Stimulated activated naive CD8-positive, alpha-beta T cell treated with anti-CD3 and anti-CD28 coated beads, Interleukin-15, amount 100 ng/mL, for 72 hours (primary cell): ENCODE measurements around the gene ZCCHC14.
"Not testable (repeated sequence)": the region's sequence is repeated elsewhere in the genome, so short reads cannot be mapped to it uniquely, and the experiment has no call there.

Experiments used
- ATAC-seq: fragments of 150-1000 bp; cut with Tn5 transposase; 2 replicates; pipeline ENCODE4 v1.10.0; 2021; ENCODE audit warnings: mild to moderate bottlenecking, moderate library complexity
- DNase-seq, 2 donors: peaks; one replicate each; pipeline ENCODE4 v3.0.0; 2021 to 2022
- H3K27ac Mint-ChIP-seq, 2 donors: one replicate each; pipeline ENCODE4 v1.8.0; 2022; ENCODE audit warnings: mild to moderate bottlenecking in 2 of 2, mixed read lengths in 2 of 2, moderate library complexity in 2 of 2
- H3K27me3 Mint-ChIP-seq: one replicate; pipeline ENCODE4 v1.8.0; 2022; ENCODE audit warnings: mixed read lengths
- H3K4me1 Mint-ChIP-seq: one replicate; pipeline ENCODE4 v1.8.0; 2022; ENCODE audit warnings: mild to moderate bottlenecking, mixed read lengths
- H3K4me3 Mint-ChIP-seq, 2 donors: one replicate each; pipeline ENCODE4 v1.8.0; 2022; ENCODE audit warnings: mild to moderate bottlenecking in 2 of 2, mixed read lengths in 2 of 2, moderate library complexity in 1 of 2
- H3K9me3 Mint-ChIP-seq, 2 donors: one replicate each; pipeline ENCODE4 v1.8.0; 2022; ENCODE audit warnings: mixed read lengths in 2 of 2

The ZCCHC14 gene

DNA sequence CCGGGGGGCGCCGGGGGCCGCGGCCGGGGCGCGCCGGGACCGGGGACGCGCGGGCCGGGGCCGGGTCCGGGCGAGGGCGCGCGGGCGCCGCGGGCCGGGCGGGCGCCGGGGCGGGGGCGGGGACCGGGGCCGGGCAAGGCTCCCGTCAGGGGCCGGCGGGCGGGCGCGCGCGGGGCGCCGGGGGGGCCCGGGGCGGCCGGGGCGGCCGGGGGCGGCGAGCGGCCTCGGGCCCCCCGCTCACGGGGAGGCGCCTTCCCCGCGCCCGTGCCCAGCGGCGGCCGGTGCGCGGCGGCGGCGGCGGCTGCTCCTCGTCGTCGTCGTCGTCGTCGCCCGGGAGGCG, 563 bp downstream of the ZCCHC14 start:
- Mint-ChIP-seq H3K9me3 (no peaks in the 10 kb centered on the region), H3K27me3 (peaks cover 40% of the 10 kb centered on the region), H3K4me1 (peaks cover 85% of the 10 kb centered on the region), H3K27ac (no peak overlapping the region), H3K4me3 (no peak overlapping the region)
- DNase-seq: no peak
- no peak for ATAC-seq

- DNase-seq (peak; percentile 44 to 46), ATAC-seq (no peak)
- Mint-ChIP-seq H3K27ac (peak overlapping the region; percentile 93 to 94), H3K27me3 (peaks cover 34% of the 10 kb centered on the region), H3K9me3 (no peaks in the 10 kb centered on the region), H3K4me3 (peak overlapping the region; percentile 87 to 97), H3K4me1 (peaks cover 85% of the 10 kb centered on the region)
These were observed 1.1 kb downstream of the ZCCHC14 start for GRCh38 chr16:87491522-87492290.

GRCh38 chr16:87490799-87491521, 1.9 kb downstream of the ZCCHC14 start:
- DNase-seq: peak; percentile 72 to 95
- peak; percentile 81 for ATAC-seq
- H3K9me3 Mint-ChIP-seq: not testable (repeated sequence)
- Mint-ChIP-seq H3K4me1 (peaks cover 85% of the 10 kb centered on the region), H3K27ac (peak overlapping the region; percentile 93 to 94), H3K27me3 (peaks cover 29% of the 10 kb centered on the region), H3K4me3 (peak overlapping the region; percentile 87 to 97)

GRCh38 chr16:87490096-87490798, 2.6 kb downstream of the ZCCHC14 start:
- ATAC-seq (no peak), DNase-seq (peak; percentile 20 to 29)
- Mint-ChIP-seq H3K9me3 (no peaks in the 10 kb centered on the region), H3K27ac (peak overlapping the region; percentile 93 to 94), H3K27me3 (peaks cover 22% of the 10 kb centered on the region), H3K4me1 (peaks cover 85% of the 10 kb centered on the region), H3K4me3 (peak overlapping the region; percentile 87 to 97)

DNA sequence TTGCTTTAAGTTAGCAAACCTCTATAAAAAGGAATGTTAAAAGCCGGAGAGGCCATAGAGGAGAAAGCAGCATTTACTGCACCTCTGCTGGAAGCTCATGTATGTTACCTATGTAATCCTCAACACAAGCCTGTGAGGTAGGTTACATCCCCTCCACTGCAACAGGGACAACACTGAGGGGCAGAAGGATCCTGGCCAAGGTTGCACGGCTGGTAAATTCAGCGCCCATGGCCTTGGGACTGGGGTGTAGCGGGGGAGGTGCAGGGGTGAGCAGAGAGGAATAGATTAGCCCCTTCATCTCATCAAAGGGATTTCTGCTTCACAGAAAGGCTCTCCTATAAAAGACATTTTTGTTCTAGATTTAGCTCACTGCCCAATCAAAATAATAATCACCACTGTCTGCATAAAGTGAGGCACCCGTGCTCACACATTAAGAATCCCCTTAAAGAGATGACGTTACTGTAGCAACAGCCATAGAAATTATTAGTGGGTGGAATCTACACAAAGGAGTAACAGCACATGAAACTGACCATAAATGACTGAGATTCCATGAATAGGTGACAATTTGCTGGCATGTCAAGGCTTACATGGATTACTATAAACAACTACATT, 3.3 kb downstream of the ZCCHC14 start:
- H3K4me1 Mint-ChIP-seq: peaks cover 85% of the 10 kb centered on the region
- no peaks in the 10 kb centered on the region for H3K9me3 Mint-ChIP-seq
- H3K27me3 Mint-ChIP-seq: peaks cover 15% of the 10 kb centered on the region
- ATAC-seq: no peak
- DNase-seq: no peak
- H3K4me3 Mint-ChIP-seq: peak overlapping the region; percentile 87 to 97
- peak overlapping the region; percentile 38 to 94 for H3K27ac Mint-ChIP-seq

DNA sequence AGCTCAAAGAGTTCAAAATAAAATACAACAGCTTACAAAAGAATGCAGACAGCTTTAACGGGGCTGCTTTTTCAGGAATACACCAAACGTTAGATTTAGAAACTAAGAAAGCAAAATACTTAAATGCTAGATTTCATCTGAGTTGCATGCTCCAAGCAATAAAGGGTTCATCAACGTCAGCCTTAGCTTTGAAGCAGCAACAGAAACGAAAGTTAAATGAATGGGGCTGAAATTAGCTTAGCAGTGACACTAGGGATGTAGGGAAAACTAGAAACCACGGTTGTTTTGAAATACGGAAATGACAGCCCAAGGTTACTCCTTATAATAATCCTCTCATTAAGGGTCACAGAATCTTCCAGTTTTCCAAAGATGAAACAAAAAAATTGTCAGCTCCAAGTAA, 3.9 kb downstream of the ZCCHC14 start:
- ATAC-seq, DNase-seq, H3K9me3 Mint-ChIP-seq, H3K27me3 Mint-ChIP-seq: not testable (repeated sequence)
- H3K4me3 Mint-ChIP-seq: peak overlapping the region; percentile 87 to 97
- H3K4me1 Mint-ChIP-seq: peaks cover 85% of the 10 kb centered on the region
- peak overlapping the region in 1 of 2 donors; percentile 81 for H3K27ac Mint-ChIP-seq

DNA sequence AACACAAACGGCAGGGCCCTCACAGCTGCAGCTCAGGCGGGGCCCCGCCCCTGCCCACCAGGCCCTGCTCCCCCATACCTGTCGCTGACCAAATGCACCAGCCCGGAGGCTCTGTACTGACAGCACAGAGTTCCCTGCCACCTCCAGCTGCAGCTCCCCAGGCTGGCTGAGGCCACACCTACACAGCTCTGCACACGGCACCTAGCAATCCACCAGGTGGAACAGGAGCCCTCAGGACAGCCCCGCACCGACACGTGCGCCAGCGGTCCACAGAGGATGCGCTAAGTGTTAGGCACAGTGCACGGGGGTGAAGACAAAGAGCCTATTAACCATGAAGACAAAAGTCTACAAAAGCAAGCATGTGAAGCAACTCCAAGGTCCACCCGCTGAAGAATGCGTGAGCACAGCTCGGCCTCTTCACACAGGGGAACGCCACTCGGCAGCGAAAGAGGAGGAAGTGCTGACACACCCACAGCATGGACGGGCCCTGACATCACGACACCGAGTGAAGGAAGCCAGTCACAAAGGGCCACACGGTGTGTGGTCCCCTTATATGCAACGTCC, 5.4 kb downstream of the ZCCHC14 start:
- H3K4me3 Mint-ChIP-seq: peak overlapping the region; percentile 66 to 68
- peaks cover 86% of the 10 kb centered on the region for H3K4me1 Mint-ChIP-seq
- no peaks in the 10 kb centered on the region for H3K27me3 Mint-ChIP-seq
- H3K27ac Mint-ChIP-seq: no peak overlapping the region
- peak in 1 of 2 donors; percentile 30 for DNase-seq
- ATAC-seq: no peak
- H3K9me3 Mint-ChIP-seq: no peaks in the 10 kb centered on the region

GRCh38 chr16:87486713-87487247, 6.0 kb downstream of the ZCCHC14 start:
- ATAC-seq (no peak), DNase-seq (no peak)
- H3K27me3 Mint-ChIP-seq: no peaks in the 10 kb centered on the region
- peak overlapping the region; percentile 66 to 68 for H3K4me3 Mint-ChIP-seq
- H3K9me3 Mint-ChIP-seq: no peaks in the 10 kb centered on the region
- H3K27ac Mint-ChIP-seq: peak overlapping the region in 1 of 2 donors; percentile 77
- H3K4me1 Mint-ChIP-seq: peaks cover 92% of the 10 kb centered on the region

DNA sequence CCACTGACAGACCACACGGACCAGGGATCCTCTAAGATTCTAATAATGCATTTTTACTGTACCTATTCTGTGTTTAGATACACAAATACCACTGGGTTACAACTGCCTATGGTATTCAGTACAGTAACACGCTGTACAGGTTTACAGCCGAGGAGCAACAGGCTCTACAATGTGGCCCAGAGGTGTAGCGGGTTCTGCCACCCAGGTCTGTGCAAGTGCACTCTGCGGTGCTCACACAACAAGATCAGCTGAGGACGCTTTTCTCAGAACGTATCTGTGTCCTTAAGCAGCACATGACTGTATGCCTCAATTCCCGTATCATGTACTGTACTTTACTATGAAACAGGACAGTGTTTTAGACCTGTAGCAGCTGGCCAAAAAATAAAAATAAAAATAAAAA, 6.5 kb downstream of the ZCCHC14 start:
- peak overlapping the region; percentile 8 to 66 for H3K4me3 Mint-ChIP-seq
- H3K9me3 Mint-ChIP-seq: no peaks in the 10 kb centered on the region
- peak overlapping the region in 1 of 2 donors; percentile 81 for H3K27ac Mint-ChIP-seq
- DNase-seq: no peak
- no peak for ATAC-seq
- H3K4me1 Mint-ChIP-seq: peaks cover 92% of the 10 kb centered on the region
- H3K27me3 Mint-ChIP-seq: no peaks in the 10 kb centered on the region

DNA sequence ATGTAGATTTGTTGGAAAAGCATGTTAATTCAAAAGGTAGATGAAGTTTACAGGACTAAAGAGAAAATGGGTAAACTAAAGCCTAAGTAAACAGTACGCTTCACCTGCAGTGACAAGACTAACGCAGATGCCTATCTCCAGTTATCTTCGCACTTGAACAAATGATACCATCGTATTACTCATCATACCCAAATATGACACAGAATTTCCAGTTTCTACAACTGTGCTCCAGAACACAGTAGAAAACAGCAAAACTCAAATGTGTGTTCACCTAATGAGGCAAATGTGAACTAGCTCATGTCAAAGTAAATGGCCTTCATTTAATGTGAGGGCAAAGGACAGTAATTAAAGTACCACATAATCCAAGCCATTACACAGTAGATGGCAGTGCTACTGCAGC, 7.0 kb downstream of the ZCCHC14 start:
- not testable (repeated sequence) for H3K9me3 Mint-ChIP-seq, H3K27me3 Mint-ChIP-seq, DNase-seq
- Mint-ChIP-seq H3K4me3 (peak overlapping the region; percentile 40 to 74), H3K27ac (peak overlapping the region; percentile 36 to 82), H3K4me1 (peaks cover 91% of the 10 kb centered on the region)
- ATAC-seq: peak; percentile 77

- H3K4me1 Mint-ChIP-seq: peaks cover 84% of the 10 kb centered on the region
- no peaks in the 10 kb centered on the region for H3K9me3 Mint-ChIP-seq
- peak overlapping the region; percentile 43 to 74 for H3K4me3 Mint-ChIP-seq
- no peak for DNase-seq
- H3K27ac Mint-ChIP-seq: peak overlapping the region; percentile 9 to 20
- no peak for ATAC-seq
- no peaks in the 10 kb centered on the region for H3K27me3 Mint-ChIP-seq
These were observed 8.1 kb downstream of the ZCCHC14 start for GRCh38 chr16:87484487-87485331.

DNA sequence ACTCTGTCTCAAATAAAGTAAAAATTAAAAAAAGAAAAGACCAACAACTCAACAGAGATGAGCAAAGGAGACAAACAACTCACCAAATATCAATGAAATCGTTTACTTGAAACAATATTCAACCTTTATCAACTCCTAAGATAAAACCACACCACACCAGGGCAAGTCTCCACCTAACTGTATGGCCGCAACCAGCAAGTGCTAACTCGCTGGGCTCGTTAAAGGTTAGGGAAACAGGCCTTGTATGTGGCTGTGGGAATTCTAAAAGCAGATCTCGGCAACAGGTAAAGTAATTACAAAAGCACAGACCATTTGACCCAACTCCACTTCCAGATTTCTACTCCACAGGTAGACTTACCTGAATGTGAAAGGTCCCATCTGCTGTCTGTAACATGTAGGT, 9.3 kb downstream of the ZCCHC14 start:
- H3K27ac Mint-ChIP-seq: no peak overlapping the region
- DNase-seq (no peak), ATAC-seq (no peak)
- H3K27me3 Mint-ChIP-seq: no peaks in the 10 kb centered on the region
- peaks cover 72% of the 10 kb centered on the region for H3K4me1 Mint-ChIP-seq
- H3K9me3 Mint-ChIP-seq: no peaks in the 10 kb centered on the region
- no peak overlapping the region for H3K4me3 Mint-ChIP-seq

DNA sequence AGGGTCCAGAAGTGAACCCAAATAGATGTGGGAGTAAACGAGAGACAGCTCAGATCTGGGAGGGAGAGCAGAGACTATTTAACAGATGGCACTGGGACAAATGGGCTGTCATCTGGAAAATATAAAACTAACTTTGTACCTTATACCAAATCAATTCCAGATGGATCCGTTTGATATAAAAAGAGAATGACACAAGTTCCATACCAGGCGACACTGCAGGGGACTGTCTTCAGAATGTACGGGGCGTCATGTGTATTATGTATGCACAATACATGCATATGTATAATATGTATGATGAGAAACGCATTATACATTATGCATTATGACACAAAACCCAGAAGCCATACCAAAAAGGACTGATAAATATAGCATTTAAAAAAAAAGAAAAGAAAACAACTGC, 10.2 kb downstream of the ZCCHC14 start:
- not testable (repeated sequence) for H3K27ac Mint-ChIP-seq, H3K27me3 Mint-ChIP-seq, ATAC-seq, H3K9me3 Mint-ChIP-seq, H3K4me3 Mint-ChIP-seq, DNase-seq
- peaks cover 73% of the 10 kb centered on the region for H3K4me1 Mint-ChIP-seq

- Mint-ChIP-seq H3K9me3 (no peaks in the 10 kb centered on the region), H3K27ac (peak overlapping the region in 1 of 2 donors; percentile 43), H3K27me3 (no peaks in the 10 kb centered on the region), H3K4me1 (peaks cover 72% of the 10 kb centered on the region), H3K4me3 (no peak overlapping the region)
- DNase-seq (no peak), ATAC-seq (no peak)
These were observed 10.6 kb downstream of the ZCCHC14 start for GRCh38 chr16:87482266-87482665.
